NCI-H748 treated with DMSO at 0.1 percent for 48 hours (cell line): ENCODE data around the gene SRBD1.

Experiments
- DNase-seq: peaks from one replicate; lab custom pipeline; 2025; lab: John Stamatoyannopoulos, UW

Gene SRBD1

DNA sequence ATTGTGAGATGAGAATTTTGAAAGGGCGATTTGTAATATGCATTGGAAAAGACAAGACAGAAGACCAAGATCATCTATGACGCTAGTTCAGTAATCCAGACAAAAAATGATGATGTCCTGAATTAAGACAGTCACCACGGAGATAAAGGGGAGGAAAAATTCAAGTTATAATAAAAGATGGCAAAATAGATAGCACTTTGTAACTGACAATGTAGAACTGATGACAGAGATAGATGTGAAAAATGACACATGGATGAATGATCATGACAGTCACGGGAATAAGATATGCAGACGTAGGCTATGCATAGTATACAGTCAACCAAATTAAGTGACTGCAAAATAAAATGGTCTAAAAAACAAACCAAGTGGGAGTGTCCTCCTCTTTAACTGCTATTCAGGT lies 59.2 kb downstream of the SRBD1 start:
- DNase-seq, result no peak

DNA sequence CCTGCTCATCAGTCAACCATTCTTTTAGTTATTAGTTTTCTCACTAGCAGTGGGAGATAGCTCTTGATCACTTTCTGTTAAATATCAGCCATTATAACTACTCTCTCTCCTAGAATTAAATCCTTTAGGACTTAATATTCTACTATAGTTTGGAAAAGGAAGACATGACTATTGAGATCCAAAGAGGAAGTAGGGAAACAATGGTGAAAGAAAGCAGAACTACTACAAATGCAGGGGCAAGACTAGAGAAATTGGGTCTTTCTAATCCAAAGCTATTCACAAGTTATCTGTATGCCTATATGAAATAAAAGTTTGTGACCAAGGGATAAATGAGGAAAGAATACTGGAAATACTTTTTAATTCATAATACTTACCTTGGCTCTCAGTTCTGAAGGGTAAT lies 65.1 kb downstream of the SRBD1 start:
- no peak for DNase-seq

DNA sequence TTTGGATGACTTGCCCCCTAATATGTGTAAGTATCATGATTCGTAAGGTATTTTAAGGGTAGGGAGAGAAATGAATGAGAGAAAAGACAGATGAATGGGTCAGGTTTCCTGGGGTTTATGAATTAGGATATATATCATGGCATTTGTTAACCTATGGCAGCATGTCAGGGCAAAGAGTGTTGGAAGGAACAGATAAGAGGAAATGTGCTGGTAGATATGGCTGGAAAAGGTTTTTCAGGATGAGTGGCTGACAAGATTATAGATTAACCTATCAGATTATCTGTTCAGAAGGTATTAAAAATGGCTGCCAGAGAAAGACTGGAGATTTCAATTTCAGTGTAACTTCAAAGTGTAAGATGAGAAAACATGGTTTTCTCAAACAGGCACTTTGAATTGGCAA lies 67.8 kb downstream of the SRBD1 start:
- DNase-seq, result no peak

DNA sequence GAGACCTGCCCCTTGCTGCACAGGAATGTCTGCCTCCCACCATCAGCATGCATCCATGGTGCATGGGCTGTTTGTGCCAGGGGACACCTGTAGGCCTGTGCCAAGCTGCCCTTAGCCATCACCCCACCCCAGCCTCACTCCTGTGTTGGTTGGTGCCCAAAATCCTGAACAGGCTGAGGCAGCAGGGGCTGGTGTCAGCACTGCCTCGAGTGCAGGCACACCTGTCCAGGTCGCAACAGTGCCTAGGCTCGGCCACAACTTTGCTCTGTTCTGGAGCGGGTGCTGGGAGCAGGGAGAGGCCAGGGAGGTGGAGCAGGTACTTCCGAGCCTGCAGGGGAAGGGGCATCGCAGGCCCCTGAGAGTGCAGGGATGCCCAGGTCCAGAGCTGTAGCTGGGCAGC lies 69.1 kb downstream of the SRBD1 start:
- DNase-seq, result no peak

DNA sequence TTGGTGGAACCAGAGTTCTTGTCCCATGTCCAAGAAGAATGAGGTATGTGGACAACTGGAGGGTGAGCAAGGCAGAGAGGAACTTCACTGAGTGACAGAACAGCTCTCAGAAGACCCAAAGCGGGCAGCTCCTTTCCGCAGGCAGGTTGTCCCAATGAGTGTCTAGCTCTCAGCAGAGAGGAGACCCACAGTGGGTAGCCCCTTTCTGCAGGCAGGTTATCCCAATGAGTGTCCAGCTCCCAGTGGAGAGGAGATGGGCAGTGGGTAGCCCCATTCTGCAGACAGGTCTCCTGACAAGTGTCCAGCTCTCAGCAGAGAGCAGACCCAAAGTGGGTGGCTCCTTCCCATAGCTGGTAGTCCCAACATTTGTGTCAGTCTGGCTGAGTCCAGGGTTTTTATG lies 69.6 kb downstream of the SRBD1 start:
- no peak for DNase-seq

DNA sequence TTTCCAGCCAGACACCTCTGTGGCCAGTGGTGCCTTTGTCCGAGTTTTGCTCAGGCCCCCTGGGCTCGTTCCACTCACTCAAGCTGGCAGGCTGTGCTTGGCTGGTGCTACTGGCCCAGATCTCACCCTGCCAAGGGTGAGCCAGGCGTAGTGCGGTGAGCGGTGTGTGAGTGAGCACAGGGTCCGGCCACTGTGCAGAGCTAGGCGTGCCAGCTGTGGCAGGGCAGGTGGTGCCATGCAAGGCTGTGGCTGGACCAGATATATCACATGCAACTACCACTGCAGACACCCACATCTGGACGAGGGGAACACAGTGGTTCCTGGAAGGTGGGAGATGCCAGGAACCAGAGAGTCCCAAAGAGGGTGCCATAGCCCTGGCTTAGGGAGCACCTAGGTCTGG lies 70.1 kb downstream of the SRBD1 start:
- no peak for DNase-seq

DNA sequence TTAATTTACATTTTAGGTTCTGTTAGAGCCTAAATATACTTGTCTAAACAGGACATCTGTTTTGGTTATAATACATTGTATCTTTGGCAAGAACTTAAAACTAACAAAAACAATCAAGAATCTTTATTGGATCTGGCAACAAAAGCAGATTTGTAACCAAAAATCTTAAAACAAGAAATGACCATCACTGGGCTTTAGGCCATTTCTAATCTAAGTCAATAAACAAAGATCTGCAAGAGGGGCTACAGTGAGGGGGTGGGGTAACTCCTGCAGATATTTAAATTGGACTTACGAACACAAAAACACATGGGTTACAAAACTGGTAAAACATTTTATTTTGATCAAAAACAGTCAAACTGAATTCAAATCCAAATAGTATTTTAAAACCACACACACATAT lies 77.3 kb downstream of the SRBD1 start:
- DNase-seq, result no peak

DNA sequence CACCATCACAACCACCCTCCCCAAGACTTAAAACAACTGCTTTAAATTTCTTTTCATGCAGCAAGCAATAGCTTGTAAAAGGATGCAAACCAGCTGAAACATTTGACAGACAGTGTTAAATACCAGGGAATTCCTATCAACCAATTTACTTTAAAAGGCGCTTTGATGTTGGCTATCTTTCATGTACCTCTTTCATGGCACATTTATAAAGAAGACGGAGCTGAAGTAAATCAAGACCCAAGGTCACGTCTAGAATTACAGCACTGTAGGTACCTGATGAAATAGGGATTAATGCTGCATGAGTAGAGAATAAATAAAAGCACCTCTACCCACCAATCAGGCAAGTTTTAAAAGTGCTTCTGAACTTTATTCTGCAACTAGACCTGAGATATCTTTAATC lies 78.9 kb downstream of the SRBD1 start:
- no peak for DNase-seq

DNA sequence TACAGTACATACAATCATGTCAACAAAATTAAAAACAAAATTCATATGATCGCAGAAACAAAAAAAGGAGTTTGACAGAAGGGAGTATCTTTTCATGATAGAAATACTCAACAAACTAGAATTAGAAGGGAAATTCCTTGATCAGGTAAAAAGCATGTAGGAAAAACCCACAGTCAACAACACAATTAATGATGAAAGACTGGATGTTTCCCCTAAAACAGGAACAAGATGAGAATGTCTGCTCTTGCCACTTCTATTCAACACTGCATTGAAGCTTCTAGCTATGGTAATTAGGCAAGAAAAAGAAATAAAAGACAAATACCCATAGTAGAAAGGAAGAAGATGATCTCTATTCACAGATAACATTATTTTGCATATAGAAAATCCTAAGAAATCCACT lies 87.1 kb downstream of the SRBD1 start:
- no peak for DNase-seq

DNA sequence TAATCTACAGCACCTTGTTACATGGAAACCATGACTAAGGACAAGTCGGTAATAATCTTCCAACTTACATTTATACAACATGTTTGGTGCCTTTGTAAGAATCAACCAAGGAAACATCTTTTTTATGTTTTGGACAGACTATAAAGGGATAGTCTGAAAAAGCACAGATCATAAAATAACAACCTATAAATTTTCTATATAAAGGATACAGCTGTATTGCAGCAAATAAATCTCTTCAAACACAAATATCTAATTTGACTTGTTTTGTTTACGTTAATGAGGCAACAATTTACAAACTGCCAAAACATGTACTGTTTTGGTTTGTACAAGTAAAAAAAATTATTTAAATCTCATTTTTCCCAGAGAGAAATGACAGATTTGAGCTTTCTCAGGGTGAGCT lies 92.5 kb downstream of the SRBD1 start:
- DNase-seq, result no peak

DNA sequence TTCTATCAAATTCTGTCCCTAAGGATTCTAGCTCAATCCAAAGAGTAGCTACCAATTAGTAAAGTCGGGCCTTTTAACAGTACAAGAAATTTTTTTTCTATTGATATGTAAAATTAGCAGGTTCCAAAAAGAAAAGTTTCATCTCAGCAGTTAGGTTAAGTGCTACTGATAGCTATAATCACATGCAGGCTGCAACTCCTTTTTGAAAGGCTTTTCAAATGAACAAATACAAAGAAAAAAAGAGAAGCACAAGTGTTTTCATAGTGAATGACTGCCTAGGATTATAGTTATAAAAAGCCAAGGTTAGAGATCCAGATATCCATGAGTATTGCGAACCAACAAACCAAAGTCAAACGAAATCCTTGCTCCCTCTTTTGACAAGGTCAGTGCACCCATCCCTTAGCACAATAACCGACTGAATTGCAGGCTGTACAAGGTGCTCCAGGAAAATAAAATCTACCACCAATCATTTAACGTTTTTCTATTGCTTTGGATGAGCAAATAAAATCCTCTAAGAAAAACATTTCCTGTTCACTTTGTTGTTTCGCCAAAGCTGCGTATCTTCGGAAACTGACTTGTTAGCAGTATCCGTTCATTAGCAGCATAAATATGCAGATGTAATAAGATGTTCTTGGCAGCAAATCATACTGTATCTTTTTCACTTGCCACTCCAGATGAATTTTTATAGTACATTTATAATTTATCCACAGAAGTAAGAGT lies 100.2 kb downstream of the SRBD1 start:
- no peak for DNase-seq

DNA sequence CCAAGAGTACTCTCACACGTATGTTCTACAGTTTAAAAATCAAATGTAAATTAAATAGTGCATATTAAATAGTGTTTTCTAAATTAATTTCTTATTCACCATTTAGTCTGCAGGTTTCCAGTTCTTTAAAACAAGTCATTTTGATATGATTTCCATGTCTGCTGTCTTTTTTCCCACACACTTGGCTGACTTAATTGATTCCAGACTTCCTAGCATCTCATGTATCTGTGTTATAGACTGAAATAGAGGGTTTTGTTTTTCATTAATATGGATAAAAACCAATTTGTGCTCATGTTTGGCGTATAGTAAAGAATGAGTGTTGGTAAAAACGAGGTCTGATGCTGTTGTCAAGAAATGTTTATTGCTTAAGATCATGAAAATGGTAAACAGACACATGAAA lies 104.3 kb downstream of the SRBD1 start:
- no peak for DNase-seq

DNA sequence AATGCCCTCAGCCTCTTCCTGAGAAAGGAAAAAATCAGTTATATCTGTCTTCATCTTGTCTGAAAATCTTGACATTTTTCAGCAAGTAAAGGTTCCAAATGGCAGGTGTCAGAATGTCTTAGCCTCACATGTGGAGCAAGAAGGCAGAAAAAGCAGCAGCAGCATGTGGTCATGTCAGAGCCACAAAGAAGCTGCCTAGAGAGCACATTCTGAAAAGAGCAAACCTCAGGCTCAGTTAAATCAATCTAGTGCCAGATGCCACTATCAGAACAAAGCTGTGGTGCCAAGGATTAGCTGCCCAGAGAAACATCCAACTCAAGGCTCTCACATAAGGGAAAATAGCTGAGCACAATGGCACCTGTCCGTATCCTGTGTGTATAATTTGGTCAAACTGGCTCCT lies 105.9 kb downstream of the SRBD1 start:
- no peak for DNase-seq

DNA sequence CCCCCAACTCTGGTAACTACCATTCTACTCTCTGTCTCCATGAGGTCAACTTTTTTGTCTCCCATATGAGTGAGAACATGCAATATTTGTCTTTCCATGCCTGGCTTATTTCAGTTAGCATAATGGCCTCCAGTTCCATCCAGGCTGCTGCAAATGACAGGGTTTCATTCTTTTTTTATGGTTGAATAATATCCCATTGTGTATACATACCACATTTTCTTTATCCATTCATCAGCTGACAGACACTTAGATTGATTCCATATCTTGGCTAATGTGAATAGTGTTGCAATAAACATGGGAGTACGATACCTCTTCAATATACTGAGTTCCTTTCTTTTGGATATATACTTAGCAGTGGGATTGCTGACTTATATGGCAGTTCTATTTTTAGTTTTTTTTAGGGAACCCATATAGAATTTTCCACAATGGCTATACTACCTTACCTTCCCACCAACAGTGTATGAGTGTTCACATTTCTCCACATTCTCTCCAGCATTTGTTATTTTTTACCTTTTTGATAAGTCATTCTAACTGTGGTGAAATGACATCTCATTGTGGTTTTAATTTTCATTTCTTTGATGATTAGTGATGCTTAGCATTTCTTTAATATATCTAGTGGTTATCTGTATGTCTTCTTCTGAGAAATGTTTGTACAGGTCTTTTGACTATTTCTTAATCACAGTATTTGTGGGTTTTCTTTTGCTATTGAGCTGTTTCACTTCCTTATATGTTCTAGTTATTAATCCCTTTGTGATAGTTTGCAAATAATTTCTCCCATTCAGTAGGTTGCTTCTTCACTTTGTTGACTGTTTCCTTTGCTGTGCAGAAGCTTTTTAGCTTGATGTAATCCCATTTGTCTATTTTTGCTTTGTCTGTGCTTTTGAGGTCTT lies 112.2 kb downstream of the SRBD1 start:
- no peak for DNase-seq

DNA sequence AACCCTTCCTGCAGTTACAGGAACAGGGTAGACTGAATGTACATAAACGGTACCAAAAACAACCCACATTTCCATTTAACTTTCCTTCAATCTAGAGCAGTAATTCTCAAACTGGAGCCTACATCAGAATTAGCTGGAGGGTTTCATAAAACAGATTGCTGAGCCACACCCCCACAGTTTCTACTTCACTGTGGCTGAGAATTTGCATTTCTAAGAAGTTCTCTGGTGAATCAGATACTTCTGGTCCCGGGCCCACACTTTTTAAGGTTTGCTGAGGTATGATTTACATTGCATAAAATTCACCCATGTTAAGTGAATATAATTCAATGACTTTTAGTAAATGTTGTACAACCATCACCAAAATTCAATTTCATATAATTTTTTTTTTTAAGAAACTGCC lies 113.7 kb downstream of the SRBD1 start:
- DNase-seq, result no peak

DNA sequence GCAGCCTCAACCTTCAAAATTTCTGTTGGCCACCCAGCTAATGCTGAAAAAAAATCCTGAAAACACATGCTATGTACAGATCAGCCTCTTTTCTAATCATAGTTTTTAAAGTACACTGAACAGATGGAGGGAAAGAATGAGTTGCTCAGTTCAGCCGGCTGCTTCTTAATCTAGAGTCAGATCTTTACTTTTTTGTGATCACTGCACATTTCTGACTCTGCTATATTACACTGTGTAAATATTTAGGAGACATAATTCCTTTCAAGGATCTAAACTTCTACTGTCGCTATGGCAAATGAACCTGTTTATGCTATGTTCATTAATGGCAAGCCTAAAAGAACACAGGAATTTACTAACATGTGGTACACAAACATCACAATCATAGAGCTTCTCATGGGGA lies 114.2 kb downstream of the SRBD1 start:
- DNase-seq, result no peak

DNA sequence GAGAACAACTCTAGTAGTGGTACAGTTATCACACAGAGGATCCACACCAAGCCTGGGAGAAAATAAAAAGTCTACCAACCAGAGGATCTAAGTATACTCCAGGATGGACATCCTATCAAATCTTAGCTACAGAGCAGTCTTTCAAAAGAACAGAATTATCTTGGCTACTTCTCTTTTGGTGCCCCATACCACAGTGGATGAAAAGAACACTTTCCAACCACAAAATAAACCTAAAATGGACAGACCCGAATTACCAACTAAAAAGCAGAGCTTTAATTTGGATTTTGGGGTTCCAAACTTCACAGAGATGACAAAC lies 116.1 kb downstream of the SRBD1 start:
- no peak for DNase-seq

DNA sequence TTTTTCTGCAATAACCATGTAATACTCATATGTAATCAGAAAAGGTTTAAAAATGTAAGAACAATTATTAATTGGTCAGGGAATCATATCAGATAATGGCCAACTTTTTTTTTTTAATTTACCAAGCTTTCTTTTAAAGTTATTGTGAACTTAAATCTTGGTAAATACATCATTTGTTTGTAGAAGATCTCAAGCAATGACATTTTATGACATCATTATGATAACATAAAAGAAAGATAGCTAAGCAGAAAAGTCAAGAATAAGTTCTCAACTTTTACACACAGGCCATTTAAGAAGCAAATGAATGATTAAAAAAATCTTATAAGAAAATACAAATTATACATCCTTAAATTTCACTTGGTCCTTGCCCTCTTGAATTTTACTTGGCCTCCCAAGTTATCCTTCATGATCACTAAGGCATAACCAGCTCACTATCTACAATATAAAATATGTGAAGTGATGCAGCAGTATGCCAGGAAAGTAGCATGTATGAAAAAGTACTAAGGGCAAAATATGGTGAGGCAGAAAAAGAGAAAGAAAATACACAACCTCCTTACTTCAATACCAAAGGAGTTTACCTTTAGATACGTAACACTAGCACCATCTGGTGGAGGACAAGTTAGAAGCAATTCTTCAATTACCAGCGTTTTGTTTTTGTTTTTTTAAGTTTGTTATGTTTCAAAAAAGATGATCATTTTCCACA lies 116.6 kb downstream of the SRBD1 start:
- DNase-seq, result peak; percentile 63

DNA sequence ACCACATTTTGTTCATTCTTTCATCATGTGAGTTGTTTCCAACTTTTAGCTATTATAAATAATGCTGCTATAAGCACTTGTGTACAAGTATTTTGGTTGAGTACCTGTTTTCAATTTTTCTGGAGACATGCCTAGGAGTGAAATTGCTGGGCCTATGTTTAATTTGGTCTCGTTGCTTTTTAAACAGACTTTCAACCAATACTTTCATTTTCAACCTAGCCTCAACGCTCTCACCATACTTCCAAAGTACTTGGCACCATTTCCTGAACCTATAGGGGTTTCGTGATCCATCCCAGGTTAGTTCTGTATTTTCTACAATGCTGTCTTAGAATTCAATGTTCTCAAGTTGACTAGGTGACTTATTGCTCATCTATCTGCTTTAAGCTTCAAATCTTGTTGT lies 126.1 kb downstream of the SRBD1 start:
- no peak for DNase-seq

DNA sequence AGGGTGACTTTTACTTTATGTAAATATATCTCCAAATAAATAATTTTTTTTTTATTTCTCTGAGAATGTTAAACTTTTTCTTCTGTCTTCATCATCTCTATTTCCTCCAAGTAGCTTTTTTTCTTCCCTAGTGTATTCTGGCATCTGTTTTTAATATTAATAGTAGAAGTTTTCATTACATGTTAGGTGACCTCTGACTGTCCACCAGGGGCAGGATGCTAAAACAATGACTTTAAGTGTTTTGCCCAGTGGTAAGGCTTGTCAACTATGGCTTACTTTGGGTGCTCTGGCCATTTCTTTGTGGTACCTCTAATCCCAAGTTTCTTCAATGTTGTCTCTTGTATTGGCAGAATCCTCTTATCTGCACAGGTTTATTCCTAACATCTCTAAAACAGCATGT lies 127.1 kb downstream of the SRBD1 start:
- DNase-seq, result no peak

DNA sequence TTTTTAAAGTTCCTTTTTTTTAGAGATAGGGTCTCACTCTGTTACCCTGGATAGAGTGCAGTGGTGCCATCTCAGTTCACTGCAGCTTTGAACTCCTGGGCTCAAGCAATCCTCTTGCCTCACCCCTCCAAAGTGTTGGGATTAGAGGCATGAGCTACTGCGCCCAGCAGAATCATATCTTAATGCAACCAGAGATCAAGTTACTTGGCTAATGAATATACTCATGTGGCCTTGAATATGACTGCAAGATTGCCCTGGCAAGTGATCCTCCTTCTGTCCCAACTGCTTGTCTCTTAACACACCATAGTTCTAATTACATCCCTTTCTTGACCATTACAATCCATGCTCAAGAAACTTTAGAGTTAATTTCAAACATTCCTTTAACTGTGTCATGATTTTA lies 133.5 kb downstream of the SRBD1 start:
- DNase-seq, result no peak

DNA sequence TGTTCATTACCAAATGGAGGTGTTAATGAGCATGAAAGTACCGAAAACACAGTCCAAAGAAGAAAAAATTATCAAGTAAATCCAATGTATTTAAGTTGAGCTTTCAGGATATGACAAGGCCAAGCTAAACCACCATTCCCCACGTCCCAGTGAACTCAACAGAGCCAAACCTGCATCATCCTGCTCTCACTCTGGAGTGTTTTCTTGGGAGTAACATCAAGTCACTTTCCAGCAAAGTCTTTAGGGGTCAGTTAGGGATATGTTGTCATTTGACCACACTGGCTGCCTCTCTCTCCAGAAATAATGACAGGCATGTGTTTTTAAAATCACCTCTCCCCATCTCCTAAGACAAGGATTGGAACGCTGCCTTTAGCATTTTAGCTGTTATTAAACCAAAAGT lies 140.5 kb downstream of the SRBD1 start:
- DNase-seq, result no peak
